ENCODE measurements around the gene CACNA1B. TPM values are rescaled to one million over a fixed set of nuclear protein-coding genes. Genes with fewer than 3 reads are reported as not detected.
A peak's percentile ranks its signal among the peaks of the same experiment; 100 is the strongest.
"Not testable (repeated sequence)": the region's sequence is repeated elsewhere in the genome, so short reads cannot be mapped to it uniquely, and the experiment has no call there.

CACNA1B gene
- total and polyA plus RNA-seq, 9 donors, result 0.18 to 0.76 (median 0.34) TPM

GRCh38 chr9:138140980-138141379 is 263.4 kb downstream of the CACNA1B start:
- H3K27ac ChIP-seq (ENCODE audit: low read length); H3K27me3 ChIP-seq (ENCODE audit: control insufficient read depth, insufficient read depth, low read length); H3K9me3 ChIP-seq (replicated peaks; ENCODE audit: control insufficient read depth, low read depth, low read length); DNase-seq; H3K4me3 ChIP-seq (ENCODE audit: low read length); H3K4me1 ChIP-seq (ENCODE audit: control insufficient read depth, insufficient read depth, low read length); H3K36me3 ChIP-seq (ENCODE audit: control insufficient read depth, insufficient read depth, low read length): not testable (repeated sequence)
- WGBS (ENCODE audit: insufficient coverage), result 87% methylated on average over 11 of the region's 15 CpGs

- not testable (repeated sequence) for H3K9me3 ChIP-seq (replicated peaks; ENCODE audit: control insufficient read depth, low read depth, low read length); DNase-seq; H3K27ac ChIP-seq (ENCODE audit: low read length); H3K27me3 ChIP-seq (ENCODE audit: control insufficient read depth, insufficient read depth, low read length); H3K4me3 ChIP-seq (ENCODE audit: low read length); H3K4me1 ChIP-seq (ENCODE audit: control insufficient read depth, insufficient read depth, low read length); H3K36me3 ChIP-seq (ENCODE audit: control insufficient read depth, insufficient read depth, low read length)
- WGBS (ENCODE audit: insufficient coverage), result 92% methylated on average over 7 of the region's 11 CpGs
Measured at GRCh38 chr9:138142528-138143244, 265.1 kb downstream of the CACNA1B start.

- H3K9me3 ChIP-seq (replicated peaks; ENCODE audit: control insufficient read depth, low read depth, low read length); H3K36me3 ChIP-seq (ENCODE audit: control insufficient read depth, insufficient read depth, low read length); H3K4me3 ChIP-seq (ENCODE audit: low read length); H3K27ac ChIP-seq (ENCODE audit: low read length); H3K4me1 ChIP-seq (ENCODE audit: control insufficient read depth, insufficient read depth, low read length); DNase-seq; H3K27me3 ChIP-seq (ENCODE audit: control insufficient read depth, insufficient read depth, low read length): not testable (repeated sequence)
- WGBS (ENCODE audit: insufficient coverage), result 70% methylated on average over 4 of the region's 7 CpGs
Measured at GRCh38 chr9:138143491-138143890, 265.9 kb downstream of the CACNA1B start.

GRCh38 chr9:138147556-138147955 is 270.0 kb downstream of the CACNA1B start:
- H3K9me3 ChIP-seq (replicated peaks; ENCODE audit: control insufficient read depth, low read depth, low read length); H3K27ac ChIP-seq (ENCODE audit: low read length); H3K4me1 ChIP-seq (ENCODE audit: control insufficient read depth, insufficient read depth, low read length); H3K4me3 ChIP-seq (ENCODE audit: low read length); H3K27me3 ChIP-seq (ENCODE audit: control insufficient read depth, insufficient read depth, low read length); H3K36me3 ChIP-seq (ENCODE audit: control insufficient read depth, insufficient read depth, low read length): not testable (repeated sequence)
- peak; percentile 47 for DNase-seq
- WGBS (ENCODE audit: insufficient coverage), result 43% methylated on average over 5 of the region's 34 CpGs

- H3K4me3 ChIP-seq (ENCODE audit: low read length), result peak overlapping the region; percentile 24
- not testable (repeated sequence) for H3K27me3 ChIP-seq (ENCODE audit: control insufficient read depth, insufficient read depth, low read length); H3K36me3 ChIP-seq (ENCODE audit: control insufficient read depth, insufficient read depth, low read length); H3K27ac ChIP-seq (ENCODE audit: low read length); H3K4me1 ChIP-seq (ENCODE audit: control insufficient read depth, insufficient read depth, low read length); H3K9me3 ChIP-seq (replicated peaks; ENCODE audit: control insufficient read depth, low read depth, low read length)
- 12% methylated on average over 42 of the region's 81 CpGs for WGBS (ENCODE audit: insufficient coverage)
- DNase-seq, result peak; percentile 0
Measured at GRCh38 chr9:138149672-138150656, 272.4 kb downstream of the CACNA1B start.

GRCh38 chr9:138155788-138156187 is 278.2 kb downstream of the CACNA1B start:
- not testable (repeated sequence) for H3K27me3 ChIP-seq (ENCODE audit: control insufficient read depth, insufficient read depth, low read length); H3K4me3 ChIP-seq (ENCODE audit: low read length); DNase-seq; H3K4me1 ChIP-seq (ENCODE audit: control insufficient read depth, insufficient read depth, low read length); H3K9me3 ChIP-seq (replicated peaks; ENCODE audit: control insufficient read depth, low read depth, low read length); H3K27ac ChIP-seq (ENCODE audit: low read length); H3K36me3 ChIP-seq (ENCODE audit: control insufficient read depth, insufficient read depth, low read length)
- WGBS (ENCODE audit: insufficient coverage), result 100% methylated on average over 1 of the region's 5 CpGs

- no CpG with 5 or more reads among the region's 1 CpG for WGBS (ENCODE audit: insufficient coverage)
- not testable (repeated sequence) for H3K9me3 ChIP-seq (replicated peaks; ENCODE audit: control insufficient read depth, low read depth, low read length); DNase-seq
Measured at GRCh38 chr9:138166793-138167192, 289.2 kb downstream of the CACNA1B start.

More at GRCh38 chr9:138166793-138167192, 289.2 kb downstream of the CACNA1B start:
- not testable (repeated sequence) for H3K36me3 ChIP-seq (ENCODE audit: control insufficient read depth, insufficient read depth, low read length); H3K4me1 ChIP-seq (ENCODE audit: control insufficient read depth, insufficient read depth, low read length); H3K27me3 ChIP-seq (ENCODE audit: control insufficient read depth, insufficient read depth, low read length); H3K4me3 ChIP-seq (ENCODE audit: low read length); H3K27ac ChIP-seq (ENCODE audit: low read length)
